ENCODE data around the gene CMIP.

CMIP gene

DNA sequence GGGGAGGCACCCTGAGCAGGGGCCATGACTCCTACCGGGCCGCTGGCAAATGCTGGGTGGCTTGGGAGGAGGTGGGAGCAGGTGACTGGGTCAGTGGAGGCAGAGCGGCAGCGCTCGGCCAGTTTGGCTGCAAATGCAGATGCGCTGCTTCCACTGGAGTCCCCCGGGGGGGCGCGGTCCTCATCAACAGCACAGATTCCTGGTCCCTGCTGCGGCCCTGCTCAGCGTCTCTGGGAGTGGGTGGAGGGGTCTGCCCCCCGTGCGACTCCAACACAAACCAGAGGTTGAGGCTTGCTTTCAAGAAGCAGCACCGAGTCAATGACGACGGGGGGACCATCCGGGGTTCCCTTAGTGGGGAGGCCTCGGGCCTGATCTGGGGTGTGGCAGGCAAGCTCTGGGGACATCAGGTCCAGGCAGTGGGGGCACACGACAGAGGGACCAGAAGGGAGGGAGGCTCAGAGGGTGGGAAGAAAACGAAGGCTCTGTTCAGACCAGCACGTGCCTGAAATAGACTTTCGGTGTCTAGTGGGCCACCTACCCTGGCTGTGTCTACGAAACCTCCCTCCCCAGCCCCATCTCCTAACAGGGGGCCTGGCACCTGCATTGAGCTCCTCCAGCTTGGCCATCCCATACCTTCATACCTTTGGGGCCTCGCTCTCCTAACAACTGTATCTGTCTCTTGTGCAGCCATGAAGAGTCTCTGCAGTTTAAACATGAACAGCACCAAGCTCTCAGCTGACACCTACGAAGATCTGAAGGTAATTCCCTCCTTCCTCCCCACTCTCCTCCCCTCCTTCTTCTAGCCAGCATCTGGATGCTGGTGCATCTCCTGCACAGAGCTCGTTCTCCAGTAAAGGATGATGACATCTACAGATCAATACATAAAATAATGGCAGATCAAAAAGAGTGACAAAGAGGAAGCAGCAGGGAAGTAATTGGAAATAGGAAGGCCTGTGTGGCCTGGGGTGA lies 262.0 kb downstream of the CMIP start:
- Histone ChIP-seq H3K4me1 (ENCODE audit: control insufficient read depth, insufficient read depth, low read length, poor library complexity, severe bottlenecking) (no peaks in the 10 kb centered on the region), H3K27ac (ENCODE audit: insufficient read depth, low read length, poor library complexity, severe bottlenecking) (no peak overlapping the region), H3K4me3 (ENCODE audit: insufficient read depth, low read depth, low read length, poor library complexity, severe bottlenecking) (no peak overlapping the region), H3K9me3 (ENCODE audit: control insufficient read depth, low read length) (no peaks in the 10 kb centered on the region), H3K36me3 (ENCODE audit: control insufficient read depth, insufficient read depth, low read length) (peaks cover 41% of the 10 kb centered on the region), H3K27me3 (replicated peaks; ENCODE audit: control insufficient read depth, insufficient read depth, low read length, poor library complexity, severe bottlenecking) (no peaks in the 10 kb centered on the region)
- no peak for DNase-seq

DNA sequence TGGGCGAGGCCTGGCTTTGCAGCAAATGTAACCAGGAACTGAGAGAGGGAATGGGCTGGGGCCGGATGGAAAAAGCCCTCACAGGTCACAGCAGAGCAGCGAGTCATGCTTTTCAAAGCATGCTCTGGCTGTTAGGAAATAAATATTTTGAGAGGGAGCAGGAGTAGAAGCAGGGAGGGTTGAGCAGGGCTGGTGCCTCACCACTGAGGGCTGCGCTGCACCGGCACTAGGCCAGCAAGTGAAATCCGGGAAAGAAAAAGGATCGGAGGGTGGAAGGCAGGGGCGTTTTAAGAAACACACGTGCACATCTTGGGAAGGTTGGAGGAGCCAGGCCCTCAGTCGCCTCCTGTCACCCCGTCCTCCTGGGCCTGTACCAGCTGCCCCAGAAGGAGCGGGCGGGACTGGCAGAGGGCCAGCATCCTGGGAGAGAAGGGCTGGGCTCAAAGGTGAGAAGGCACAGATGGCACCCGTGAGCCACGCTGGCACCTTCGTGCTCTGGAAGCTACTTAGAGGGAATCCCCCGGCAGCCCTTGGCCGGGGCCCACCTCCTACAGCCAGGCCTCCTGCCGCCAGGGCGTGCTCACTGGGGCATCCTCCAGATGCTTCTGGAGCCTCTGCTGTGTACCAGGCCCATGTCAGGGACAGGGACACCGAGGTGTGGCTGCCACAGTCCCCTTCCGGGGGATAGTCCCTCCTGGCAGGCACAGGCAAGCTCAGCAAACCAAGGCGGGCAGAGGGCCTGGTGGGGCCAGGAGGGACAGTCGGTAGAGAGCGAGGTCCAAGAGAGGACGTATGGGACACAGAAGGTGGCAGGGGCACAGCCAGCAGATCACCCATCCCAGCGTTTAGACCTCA lies 263.0 kb downstream of the CMIP start:
- DNase-seq: no peak
- Histone ChIP-seq H3K36me3 (ENCODE audit: control insufficient read depth, insufficient read depth, low read length) (peaks cover 41% of the 10 kb centered on the region), H3K4me3 (ENCODE audit: insufficient read depth, low read depth, low read length, poor library complexity, severe bottlenecking) (no peak overlapping the region), H3K4me1 (ENCODE audit: control insufficient read depth, insufficient read depth, low read length, poor library complexity, severe bottlenecking) (no peaks in the 10 kb centered on the region), H3K9me3 (ENCODE audit: control insufficient read depth, low read length) (no peaks in the 10 kb centered on the region), H3K27me3 (replicated peaks; ENCODE audit: control insufficient read depth, insufficient read depth, low read length, poor library complexity, severe bottlenecking) (no peaks in the 10 kb centered on the region), H3K27ac (ENCODE audit: insufficient read depth, low read length, poor library complexity, severe bottlenecking) (no peak overlapping the region)

DNA sequence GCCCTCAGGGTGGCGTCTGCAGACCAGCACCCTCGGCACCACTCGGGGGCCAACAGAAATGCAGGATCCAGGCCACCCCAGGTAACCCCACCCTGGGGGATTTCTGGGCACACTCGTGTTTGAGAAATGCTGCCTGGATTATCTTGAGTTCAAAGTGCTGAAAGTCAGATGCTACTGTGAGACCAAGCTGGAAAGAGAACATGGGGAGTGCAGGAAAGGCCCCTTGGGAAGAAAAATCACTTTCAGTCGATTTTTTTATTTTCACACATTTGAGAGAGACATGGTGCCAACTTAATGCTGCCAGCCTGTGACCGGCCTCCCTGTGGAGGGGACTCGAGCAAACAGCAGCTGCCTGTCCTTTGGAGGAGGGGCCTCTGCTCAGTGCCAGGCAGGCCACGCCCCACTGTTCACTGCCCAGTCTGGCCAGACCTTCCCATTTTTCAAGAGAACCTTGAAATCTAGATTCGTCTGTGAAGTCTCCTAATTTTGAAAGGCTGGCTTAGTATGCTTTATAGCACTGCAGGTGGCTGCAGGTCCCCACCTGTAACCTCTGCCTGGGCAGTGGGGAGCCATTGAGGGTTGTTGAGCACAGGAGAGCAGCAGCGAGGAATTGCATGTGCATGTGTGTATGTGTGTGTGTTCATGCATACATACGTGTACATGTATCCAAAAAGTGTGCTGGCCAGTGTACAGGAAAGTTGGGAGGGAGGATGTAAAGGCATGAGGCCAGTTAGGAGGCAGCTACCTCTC lies 263.8 kb downstream of the CMIP start:
- no peak overlapping the region for H3K27ac ChIP-seq (ENCODE audit: insufficient read depth, low read length, poor library complexity, severe bottlenecking)
- H3K9me3 ChIP-seq (ENCODE audit: control insufficient read depth, low read length): no peaks in the 10 kb centered on the region
- H3K4me3 ChIP-seq (ENCODE audit: insufficient read depth, low read depth, low read length, poor library complexity, severe bottlenecking): no peak overlapping the region
- no peak for DNase-seq
- H3K27me3 ChIP-seq (replicated peaks; ENCODE audit: control insufficient read depth, insufficient read depth, low read length, poor library complexity, severe bottlenecking): no peaks in the 10 kb centered on the region
- H3K4me1 ChIP-seq (ENCODE audit: control insufficient read depth, insufficient read depth, low read length, poor library complexity, severe bottlenecking): no peaks in the 10 kb centered on the region
- H3K36me3 ChIP-seq (ENCODE audit: control insufficient read depth, insufficient read depth, low read length): peaks cover 41% of the 10 kb centered on the region

DNA sequence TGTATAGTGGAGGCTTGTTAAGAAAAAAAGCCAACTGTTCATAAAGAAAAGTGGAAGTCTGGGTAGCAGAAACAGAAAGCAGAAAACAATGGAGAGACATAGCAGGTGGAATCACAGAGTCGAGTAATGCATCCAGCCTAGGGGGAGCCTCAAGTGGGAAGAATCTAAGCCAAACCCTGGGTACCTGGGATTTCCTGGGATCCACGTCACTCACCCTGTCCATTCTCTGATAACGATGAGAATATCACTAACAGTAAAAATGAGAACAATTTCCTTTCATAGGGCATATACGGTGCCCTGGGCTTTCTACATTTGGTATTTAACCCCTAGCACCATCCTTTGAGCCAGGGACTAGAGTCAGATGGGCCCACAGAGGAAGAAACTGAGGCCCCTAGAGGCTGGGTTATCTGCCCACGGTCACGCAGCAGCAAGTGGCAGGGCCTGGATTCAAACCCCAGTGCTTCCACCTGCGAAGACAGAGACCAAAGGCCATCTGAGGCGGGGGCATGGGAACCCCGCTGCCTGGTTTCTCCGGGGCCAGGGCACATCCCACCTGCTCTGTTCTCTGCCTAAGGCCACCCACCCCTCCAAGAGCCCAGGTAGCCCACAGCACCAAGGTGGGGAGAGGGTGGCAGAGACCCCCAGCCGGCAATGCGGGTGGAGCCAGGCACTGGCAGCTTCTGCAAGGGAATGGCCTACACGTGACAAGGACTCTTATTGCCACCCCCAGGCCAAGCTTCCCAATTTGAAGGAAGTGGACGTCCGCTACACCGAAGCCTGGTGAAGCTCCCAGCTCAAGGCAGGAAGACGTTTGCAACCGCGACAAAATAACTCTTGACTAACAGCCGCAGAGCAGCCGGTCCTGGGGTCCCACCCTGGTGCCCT lies 264.6 kb downstream of the CMIP start:
- H3K27me3 ChIP-seq (replicated peaks; ENCODE audit: control insufficient read depth, insufficient read depth, low read length, poor library complexity, severe bottlenecking): no peaks in the 10 kb centered on the region
- no peaks in the 10 kb centered on the region for H3K4me1 ChIP-seq (ENCODE audit: control insufficient read depth, insufficient read depth, low read length, poor library complexity, severe bottlenecking)
- peaks cover 41% of the 10 kb centered on the region for H3K36me3 ChIP-seq (ENCODE audit: control insufficient read depth, insufficient read depth, low read length)
- DNase-seq: no peak
- H3K4me3 ChIP-seq (ENCODE audit: insufficient read depth, low read depth, low read length, poor library complexity, severe bottlenecking): no peak overlapping the region
- H3K9me3 ChIP-seq (ENCODE audit: control insufficient read depth, low read length): no peaks in the 10 kb centered on the region
- peak overlapping the region; percentile 21 for H3K27ac ChIP-seq (ENCODE audit: insufficient read depth, low read length, poor library complexity, severe bottlenecking)

DNA sequence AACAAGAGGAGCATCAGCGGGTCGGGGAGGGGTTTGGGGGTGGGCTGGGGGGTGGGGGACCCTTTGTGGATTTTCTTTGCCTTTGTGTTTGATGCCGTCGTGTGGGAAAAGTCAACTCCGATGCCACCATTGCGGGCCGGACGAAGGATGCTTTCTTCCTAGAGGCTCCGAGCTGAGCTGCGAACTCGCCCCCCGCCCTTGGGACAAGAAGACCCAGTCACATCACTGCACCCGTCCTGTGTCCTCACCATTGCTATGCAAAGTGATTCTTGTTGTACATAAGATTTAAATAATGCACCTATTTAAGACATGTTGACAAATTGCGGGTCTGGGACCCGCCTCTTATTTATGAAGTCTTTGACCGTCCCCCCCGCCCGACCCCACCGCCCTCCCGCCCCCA lies 265.4 kb downstream of the CMIP start:
- H3K27me3 ChIP-seq (replicated peaks; ENCODE audit: control insufficient read depth, insufficient read depth, low read length, poor library complexity, severe bottlenecking): no peaks in the 10 kb centered on the region
- peaks cover 35% of the 10 kb centered on the region for H3K36me3 ChIP-seq (ENCODE audit: control insufficient read depth, insufficient read depth, low read length)
- peaks cover 6% of the 10 kb centered on the region for H3K4me1 ChIP-seq (ENCODE audit: control insufficient read depth, insufficient read depth, low read length, poor library complexity, severe bottlenecking)
- H3K9me3 ChIP-seq (ENCODE audit: control insufficient read depth, low read length): no peaks in the 10 kb centered on the region
- no peak for DNase-seq
- no peak overlapping the region for H3K4me3 ChIP-seq (ENCODE audit: insufficient read depth, low read depth, low read length, poor library complexity, severe bottlenecking)
- H3K27ac ChIP-seq (ENCODE audit: insufficient read depth, low read length, poor library complexity, severe bottlenecking): no peak overlapping the region

DNA sequence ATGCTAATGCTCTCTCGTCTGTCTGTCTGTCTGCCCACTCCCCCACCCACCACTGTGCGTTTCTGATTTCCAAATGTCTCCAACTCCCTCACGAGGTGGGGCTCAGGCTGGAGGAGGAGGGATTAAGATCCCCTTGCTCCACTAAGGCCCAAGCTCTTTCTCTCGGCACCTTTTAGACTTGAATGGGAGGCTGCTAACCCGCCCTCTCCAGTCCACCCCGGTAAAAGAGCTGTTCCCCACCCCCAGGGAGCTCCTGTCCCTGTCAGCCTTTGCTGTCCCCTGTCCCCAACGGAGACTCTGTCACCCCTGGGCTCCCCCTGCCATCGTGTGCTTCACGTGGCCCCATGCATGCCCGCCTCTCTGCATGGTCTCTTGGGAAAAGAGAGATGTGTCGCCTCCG lies 266.0 kb downstream of the CMIP start:
- H3K36me3 ChIP-seq (ENCODE audit: control insufficient read depth, insufficient read depth, low read length): peaks cover 29% of the 10 kb centered on the region
- no peak overlapping the region for H3K4me3 ChIP-seq (ENCODE audit: insufficient read depth, low read depth, low read length, poor library complexity, severe bottlenecking)
- H3K9me3 ChIP-seq (ENCODE audit: control insufficient read depth, low read length): no peaks in the 10 kb centered on the region
- H3K27ac ChIP-seq (ENCODE audit: insufficient read depth, low read length, poor library complexity, severe bottlenecking): no peak overlapping the region
- H3K27me3 ChIP-seq (replicated peaks; ENCODE audit: control insufficient read depth, insufficient read depth, low read length, poor library complexity, severe bottlenecking): no peaks in the 10 kb centered on the region
- no peak for DNase-seq
- H3K4me1 ChIP-seq (ENCODE audit: control insufficient read depth, insufficient read depth, low read length, poor library complexity, severe bottlenecking): peaks cover 9% of the 10 kb centered on the region

DNA sequence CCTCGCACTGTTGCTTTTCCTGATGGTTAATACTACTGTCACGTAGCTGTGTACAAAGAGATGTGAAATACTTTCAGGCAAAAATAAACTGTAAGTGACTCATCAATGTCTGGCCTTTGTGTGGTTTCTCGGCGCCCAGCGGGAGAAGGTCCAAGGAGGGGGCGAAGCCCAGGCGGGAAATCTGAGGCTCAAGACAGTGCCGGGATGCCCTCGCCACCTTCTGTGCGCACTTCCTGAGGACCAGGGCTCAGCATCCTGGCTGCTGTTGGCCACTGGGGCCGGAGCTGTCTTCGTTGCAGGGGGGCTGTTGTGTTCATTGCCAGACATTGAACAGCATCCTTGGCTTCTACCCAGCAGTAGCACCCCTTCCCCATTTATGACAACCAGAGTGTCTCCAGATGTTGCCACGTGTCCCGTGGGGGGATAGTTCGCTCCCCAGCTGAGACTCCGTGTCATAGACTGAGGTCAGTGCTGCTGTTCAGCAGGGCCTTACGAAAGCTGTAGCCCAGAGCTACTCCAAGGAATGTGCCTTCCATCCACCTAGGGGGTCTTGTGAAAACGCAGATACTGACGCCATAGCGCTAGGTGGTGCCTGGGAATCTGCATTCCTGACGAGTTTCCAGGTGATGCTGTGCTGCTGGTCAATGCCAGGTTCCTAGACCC lies 267.2 kb downstream of the CMIP start:
- Histone ChIP-seq H3K27ac (ENCODE audit: insufficient read depth, low read length, poor library complexity, severe bottlenecking) (no peak overlapping the region), H3K36me3 (ENCODE audit: control insufficient read depth, insufficient read depth, low read length) (peaks cover 18% of the 10 kb centered on the region)

DNA sequence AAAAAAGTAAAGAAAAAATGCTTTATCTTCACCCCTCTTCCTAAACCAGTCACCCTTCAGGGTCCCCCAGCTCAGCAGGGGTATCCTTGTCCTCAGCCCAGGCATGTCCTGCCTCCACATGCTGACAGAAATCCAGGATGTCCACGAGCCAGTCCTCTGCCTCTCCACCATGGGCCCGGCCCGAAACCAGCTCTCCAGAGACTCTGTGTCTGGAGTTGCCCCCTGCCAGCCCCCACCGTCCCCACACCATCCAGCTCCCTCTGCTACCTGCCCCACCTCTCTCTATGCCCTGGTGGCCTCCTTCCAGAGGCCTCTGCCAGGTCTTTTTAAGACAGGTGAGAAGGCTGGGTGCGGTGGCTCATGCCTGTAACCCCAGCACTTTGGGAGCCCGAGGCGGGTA lies 268.1 kb downstream of the CMIP start:
- Histone ChIP-seq H3K9me3 (ENCODE audit: control insufficient read depth, low read length) (no peaks in the 10 kb centered on the region), H3K27ac (ENCODE audit: insufficient read depth, low read length, poor library complexity, severe bottlenecking) (no peak overlapping the region), H3K4me1 (ENCODE audit: control insufficient read depth, insufficient read depth, low read length, poor library complexity, severe bottlenecking) (peaks cover 19% of the 10 kb centered on the region), H3K4me3 (ENCODE audit: insufficient read depth, low read depth, low read length, poor library complexity, severe bottlenecking) (no peak overlapping the region), H3K27me3 (replicated peaks; ENCODE audit: control insufficient read depth, insufficient read depth, low read length, poor library complexity, severe bottlenecking) (no peaks in the 10 kb centered on the region), H3K36me3 (ENCODE audit: control insufficient read depth, insufficient read depth, low read length) (peaks cover 12% of the 10 kb centered on the region)
- DNase-seq: no peak

More for the DNA sequence above, 267.2 kb downstream of the CMIP start:
- Histone ChIP-seq H3K4me3 (ENCODE audit: insufficient read depth, low read depth, low read length, poor library complexity, severe bottlenecking) (no peak overlapping the region), H3K27me3 (replicated peaks; ENCODE audit: control insufficient read depth, insufficient read depth, low read length, poor library complexity, severe bottlenecking) (no peaks in the 10 kb centered on the region), H3K4me1 (ENCODE audit: control insufficient read depth, insufficient read depth, low read length, poor library complexity, severe bottlenecking) (peaks cover 17% of the 10 kb centered on the region), H3K9me3 (ENCODE audit: control insufficient read depth, low read length) (no peaks in the 10 kb centered on the region)
- DNase-seq: no peak

Measured in effector memory CD4-positive, alpha-beta T cell (primary cell).